Peyer's patch (tissue), 4 donors: ENCODE data around the gene QSER1.

Experiments
- POLR2A ChIP-seq, 2 donors: fragments of 450-650 bp; IDR thresholded peaks; one replicate each; pipeline ENCODE4 v1.5.1; 2017; ENCODE audit warnings: antibody characterized with exemption in 2 of 2, mild to moderate bottlenecking in 2 of 2, moderate library complexity in 2 of 2
- TF ChIP-seq, protein P1 (sequence below), 6 experiments: fragments of 450-650 bp in 4 of 6; fragments of 200-600 bp in 2 of 6; sonication (generic) in 1 of 6; IDR thresholded peaks; one replicate each; pipeline ENCODE4 v1.5.1; 2017 to 2019; ENCODE audit warnings: antibody characterized with exemption in 6 of 6, mild to moderate bottlenecking in 3 of 6, moderate library complexity in 1 of 6

GRCh38 chr11:32884023-32884422 lies 8.6 kb upstream of the QSER1 start:
- TF ChIP-seq POLR2A (IDR thresholded peaks at IDR 0.05), result no peak
- TF ChIP-seq, protein P1, sequence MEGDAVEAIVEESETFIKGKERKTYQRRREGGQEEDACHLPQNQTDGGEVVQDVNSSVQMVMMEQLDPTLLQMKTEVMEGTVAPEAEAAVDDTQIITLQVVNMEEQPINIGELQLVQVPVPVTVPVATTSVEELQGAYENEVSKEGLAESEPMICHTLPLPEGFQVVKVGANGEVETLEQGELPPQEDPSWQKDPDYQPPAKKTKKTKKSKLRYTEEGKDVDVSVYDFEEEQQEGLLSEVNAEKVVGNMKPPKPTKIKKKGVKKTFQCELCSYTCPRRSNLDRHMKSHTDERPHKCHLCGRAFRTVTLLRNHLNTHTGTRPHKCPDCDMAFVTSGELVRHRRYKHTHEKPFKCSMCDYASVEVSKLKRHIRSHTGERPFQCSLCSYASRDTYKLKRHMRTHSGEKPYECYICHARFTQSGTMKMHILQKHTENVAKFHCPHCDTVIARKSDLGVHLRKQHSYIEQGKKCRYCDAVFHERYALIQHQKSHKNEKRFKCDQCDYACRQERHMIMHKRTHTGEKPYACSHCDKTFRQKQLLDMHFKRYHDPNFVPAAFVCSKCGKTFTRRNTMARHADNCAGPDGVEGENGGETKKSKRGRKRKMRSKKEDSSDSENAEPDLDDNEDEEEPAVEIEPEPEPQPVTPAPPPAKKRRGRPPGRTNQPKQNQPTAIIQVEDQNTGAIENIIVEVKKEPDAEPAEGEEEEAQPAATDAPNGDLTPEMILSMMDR (IDR thresholded peaks at IDR 0.05), result no peak
